Heart left ventricle (tissue), 13 donors: ENCODE measurements around the gene CCNY.

ENCODE experiments used
- CTCF ChIP-seq, 12 donors: fragments of 200-600 bp; sonication (generic) in 4 of 12; IDR thresholded peaks; one replicate each; pipeline versions ENCODE4 v1.5.0 to v1.8.0; 2018 to 2022; ENCODE audit warnings: antibody characterized with exemption in 12 of 12, mild to moderate bottlenecking in 5 of 12
- POLR2A ChIP-seq, 2 donors: fragments of 450-650 bp; IDR thresholded peaks; one replicate each; pipeline ENCODE4 v1.6.1; 2017; ENCODE audit warnings: antibody characterized with exemption in 2 of 2, mild to moderate bottlenecking in 2 of 2, moderate library complexity in 2 of 2
- donor health status: ischemic (EF 13 %, LVEDD 7.1; RV severe dilation, severe dysfunction).
- donor health status: DM: no; HTN: yes; CAD: no.
- donor health status: DM: no; HTN: no; CAD: no.
- donor health status: ischemic (EF 25% LVEDD 6.9; RV normal size, moderate dysfunction).
- donor health status: ischemic (EF 25% LVEDD 5.7; RV mildly dilated, moderate dysfunction).
- donor health status: ischemic (EF 35%, LVEDD 5.7; RV mildly dilated, moderate dysfunction).
- donor health status: nonischemic (EF 11% LVEDD 7.7; RV severe dilation, severe dysfunction).
- donor health status: DM: yes; HTN: yes; CAD: no.
- donor health status: PGD.
- donor health status: ischemic (EF 29% LVEDD 5.4; RV normal size, mild dysfunction).
- donor health status: nonischemic (EF 23%, LVEDD 6.1; RV moderate dilation, normal function).

GRCh38 chr10:35384265-35384868 is 48.1 kb downstream of the CCNY start:
- no peak for TF ChIP-seq CTCF (IDR thresholded peaks at IDR 0.05)
- no peak for TF ChIP-seq POLR2A (IDR thresholded peaks at IDR 0.05)
